A549 (cell line): ENCODE measurements around the gene MINDY4. TPM values are rescaled to one million over a fixed set of nuclear protein-coding genes. Genes with fewer than 3 reads are reported as not detected.

Experiments
- ATAC-seq, 2 experiments: fragments of 200-7000 bp in 1 of 2; fragments of >200 bp in 1 of 2; cut with Nextera tagmentation in 1 of 2; cut with Tn5 transposase in 1 of 2; 3 replicates each; pipeline versions ENCODE4 v1.8.0 to v1.9.1; 2018 to 2020; ENCODE audit warnings: mild to moderate bottlenecking in 1 of 2, moderate library complexity in 1 of 2
- CTCF ChIA-PET: fragments of 300-600 bp; sonication (Branson Sonifier 250); formaldehyde crosslinking; extraction: SDS; loops from one replicate; lab custom pipeline; 2021; ENCODE audit warnings: antibody characterized with exemption, inconsistent platforms; lab: Yijun Ruan, JAX
- POLR2A ChIA-PET: fragments of 350-600 bp; formaldehyde crosslinking; extraction: SDS; loops from one replicate; lab custom pipeline; 2021; ENCODE audit warnings: antibody characterized with exemption, inconsistent platforms; lab: Yijun Ruan, JAX
- DNase-seq, 2 experiments: peaks; one replicate each; pipeline versions ENCODE4 v3.0.0 to v3.0.0-alpha.2; 2011 to 2016; ENCODE audit warnings: low read depth in 1 of 2, low spot score in 1 of 2
- FAIRE-seq: peaks from 2 replicates; lab custom pipeline; 2011; peaks lifted over from hg19 to GRCh38; lab: Jason Lieb, UNC
- H3K27ac ChIP-seq, 2 experiments: fragments of >200 bp; sonication (Bioruptor Twin); formaldehyde crosslinking; 3 replicates each; pipeline ENCODE4 v1.5.1; 2016 to 2017
- H3K4me1 ChIP-seq: fragments of >200 bp; sonication (Bioruptor Twin); formaldehyde crosslinking; 3 replicates; pipeline ENCODE4 v1.6.1; 2016
- H3K4me2 ChIP-seq: fragments of >200 bp; sonication (Bioruptor Twin); formaldehyde crosslinking; 3 replicates; pipeline ENCODE4 v1.6.1; 2016
- H3K4me3 ChIP-seq: fragments of >200 bp; sonication (Bioruptor Twin); formaldehyde crosslinking; 3 replicates; pipeline ENCODE4 v1.5.1; 2016
- H3K9me3 ChIP-seq: fragments of >200 bp; sonication (Bioruptor Twin); formaldehyde crosslinking; 3 replicates; pipeline ENCODE4 v1.6.1; 2016
- CBX2 ChIP-seq: fragments of 200-600 bp; sonication (generic); IDR thresholded peaks from 2 replicates; pipeline ENCODE4 v1.6.1; 2016; ENCODE audit warnings: low read depth, mild to moderate bottlenecking, borderline replicate concordance
- CEBPB ChIP-seq, 2 experiments: fragments of >200 bp in 1 of 2; sonication (Bioruptor Twin) in 1 of 2; formaldehyde crosslinking in 1 of 2; IDR thresholded peaks; 2 replicates each; pipeline ENCODE4 v1.6.1; 2012 to 2016
- CHD2 ChIP-seq: fragments of 150-350 bp; IDR thresholded peaks from 2 replicates; pipeline ENCODE4 v1.6.1; 2014; ENCODE audit warnings: low read length; ENCODE audit not compliant: partially characterized antibody
- CHD4 ChIP-seq: fragments of 200-600 bp; sonication (generic); IDR thresholded peaks from 2 replicates; pipeline ENCODE4 v1.6.1; 2016; ENCODE audit warnings: antibody characterized with exemption, mild to moderate bottlenecking, borderline replicate concordance
- CTCF ChIP-seq: fragments of >200 bp; sonication (Bioruptor Twin); formaldehyde crosslinking; IDR thresholded peaks from 3 replicates; pipeline ENCODE4 v1.5.1; 2016
- EHF ChIP-seq: fragments of 250-450 bp; sonication (Bioruptor Pico); IDR thresholded peaks from 2 replicates; pipeline ENCODE4 v1.5.0; 2020; ENCODE audit warnings: mild to moderate bottlenecking
- EHMT2 ChIP-seq: fragments of 200-600 bp; sonication (generic); IDR thresholded peaks from 2 replicates; pipeline ENCODE4 v1.6.1; 2016; ENCODE audit warnings: antibody characterized with exemption, low read depth, mild to moderate bottlenecking, moderate library complexity
- FOSL2 ChIP-seq, 2 experiments: fragments of 450-650 bp in 1 of 2; fragments of >200 bp in 1 of 2; sonication (Bioruptor Twin) in 1 of 2; formaldehyde crosslinking; IDR thresholded peaks; 2 replicates each; pipeline versions ENCODE4 v1.5.0 to v1.6.1; 2016 to 2020; ENCODE audit warnings: mild to moderate bottlenecking in 1 of 2, moderate library complexity in 1 of 2
- GATA3 ChIP-seq: IDR thresholded peaks from 2 replicates; pipeline ENCODE4 v1.6.1; 2012; ENCODE audit warnings: borderline replicate concordance
- JUNB ChIP-seq: fragments of >200 bp; sonication (Bioruptor Twin); formaldehyde crosslinking; IDR thresholded peaks from 2 replicates; pipeline ENCODE4 v1.6.1; 2016
- MAZ ChIP-seq: fragments of 150-350 bp; IDR thresholded peaks from 2 replicates; pipeline ENCODE4 v1.6.1; 2014; ENCODE audit warnings: antibody characterized with exemption, low read depth, low read length, borderline replicate concordance
- NFE2L2 ChIP-seq: fragments of 150-350 bp; conservative IDR thresholded peaks from 2 replicates; pipeline ENCODE4 v1.6.1; 2014; ENCODE audit warnings: low read length
- POLR2A ChIP-seq: IDR thresholded peaks from 2 replicates; pipeline ENCODE4 v1.6.1; 2012; ENCODE audit warnings: mild to moderate bottlenecking, low read length
- RARB ChIP-seq: fragments of 250-450 bp; sonication (Bioruptor Pico); IDR thresholded peaks from 2 replicates; pipeline ENCODE4 v1.8.0; 2021; ENCODE audit warnings: mild to moderate bottlenecking, moderate library complexity
- RFX5 ChIP-seq: fragments of 450-650 bp; IDR thresholded peaks from 2 replicates; pipeline ENCODE4 v1.7.1; 2014; ENCODE audit warnings: antibody characterized with exemption, mild to moderate bottlenecking, moderate library complexity
- RNF2 ChIP-seq: fragments of 200-600 bp; sonication (generic); IDR thresholded peaks from 2 replicates; pipeline ENCODE4 v1.6.1; 2016; ENCODE audit warnings: low read depth, mild to moderate bottlenecking, antibody characterized with exemption, moderate library complexity, borderline replicate concordance
- SMC3 ChIP-seq: fragments of >200 bp; sonication (Bioruptor Twin); formaldehyde crosslinking; IDR thresholded peaks from 3 replicates; pipeline ENCODE4 v1.6.1; 2018; ENCODE audit warnings: inconsistent platforms
- TP53 ChIP-seq: fragments of 250-450 bp; sonication (Bioruptor Pico); IDR thresholded peaks from 2 replicates; pipeline ENCODE4 v1.5.0; 2021; ENCODE audit warnings: mild to moderate bottlenecking, moderate library complexity
- ZFP36 ChIP-seq: fragments of 450-650 bp; IDR thresholded peaks from 2 replicates; pipeline ENCODE4 v1.6.1; 2014; ENCODE audit warnings: borderline replicate concordance; ENCODE audit not compliant: partially characterized antibody
- ZNF302 ChIP-seq: fragments of 250-450 bp; sonication (Bioruptor Pico); IDR thresholded peaks from 2 replicates; pipeline ENCODE4 v1.9.0; 2021; ENCODE audit warnings: inconsistent platforms, mild to moderate bottlenecking, moderate library complexity
- WGBS: methylation state at CpG from one replicate; pipeline ENCODE4 v1.1.6; 2017; ENCODE audit errors: missing lambda C conversion rate; 5-methylcytosine and 5-hydroxymethylcytosine counted together
- polyA plus RNA-seq, 4 experiments: library from polyadenylated mRNA; depleted of rRNA in 3 of 4; stranded (reverse); fragments of >200 nt; fragmentation: RNase III in 1 of 4; extraction: RNeasy Plus Mini Kit Qiagen cat#74134 plus additional on column Dnase treatment in 1 of 4; gene quantifications; 2 replicates in 3 of 4; 3 replicates in 1 of 4; pipeline ENCODE4 v1.2.3, GENCODE V29; 2011 to 2017
- TF ChIP-seq, protein P1 (sequence below): fragments of 150-350 bp; IDR thresholded peaks from 2 replicates; pipeline ENCODE4 v1.6.1; 2014; ENCODE audit warnings: low read depth, mild to moderate bottlenecking, low read length
- TF ChIP-seq, protein P2 (sequence below): fragments of >200 bp; sonication (Bioruptor Twin); formaldehyde crosslinking; IDR thresholded peaks from 2 replicates; pipeline ENCODE4 v1.6.1; 2016
- TF ChIP-seq, protein P3 (sequence below): fragments of >200 bp; sonication (Bioruptor Twin); formaldehyde crosslinking; IDR thresholded peaks from 3 replicates; pipeline ENCODE4 v1.6.1; 2016

The MINDY4 gene
- polyA plus RNA-seq, 2 of the 4 experiments (the other 2 are of a cell fraction) = 1.8 to 3.6 TPM

DNA sequence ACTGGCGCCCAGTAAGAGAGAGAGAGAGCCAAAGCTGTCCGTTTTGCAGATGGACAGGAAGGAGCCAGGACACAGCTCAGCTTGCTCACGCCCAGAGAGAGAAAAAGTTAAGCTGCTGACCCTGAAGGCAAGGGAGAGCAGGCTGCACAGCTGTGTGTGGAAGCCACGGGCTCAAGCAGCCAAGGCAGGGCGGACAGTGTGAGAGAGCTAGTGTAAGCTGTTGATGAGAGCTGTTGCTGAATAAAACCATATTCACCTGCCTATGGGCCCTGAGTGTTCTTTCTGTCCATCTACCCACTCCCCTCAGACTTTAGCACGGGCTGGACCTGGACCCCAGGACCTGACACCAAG is 13.9 kb upstream of the MINDY4 start:
- DNase-seq = no peak
- H3K4me1 ChIP-seq = no peaks in the 10 kb centered on the region
- H3K4me3 ChIP-seq = no peak overlapping the region
- no peaks in the 10 kb centered on the region for H3K9me3 ChIP-seq
- ATAC-seq = no peak
- H3K4me2 ChIP-seq = no peak overlapping the region
- WGBS = 33% methylated on average over 6 of the region's 6 CpGs
- ChIA-PET POLR2A (no interaction called here), CTCF (interaction anchor here (1.1 to 2.9 kb wide), 2 partner anchors 11 to 16 kb away, joined by 4 to 12 read pairs; no protein-coding TSS in a partner anchor)
- H3K27ac ChIP-seq = no peak overlapping the region
- TF ChIP-seq, protein P1, sequence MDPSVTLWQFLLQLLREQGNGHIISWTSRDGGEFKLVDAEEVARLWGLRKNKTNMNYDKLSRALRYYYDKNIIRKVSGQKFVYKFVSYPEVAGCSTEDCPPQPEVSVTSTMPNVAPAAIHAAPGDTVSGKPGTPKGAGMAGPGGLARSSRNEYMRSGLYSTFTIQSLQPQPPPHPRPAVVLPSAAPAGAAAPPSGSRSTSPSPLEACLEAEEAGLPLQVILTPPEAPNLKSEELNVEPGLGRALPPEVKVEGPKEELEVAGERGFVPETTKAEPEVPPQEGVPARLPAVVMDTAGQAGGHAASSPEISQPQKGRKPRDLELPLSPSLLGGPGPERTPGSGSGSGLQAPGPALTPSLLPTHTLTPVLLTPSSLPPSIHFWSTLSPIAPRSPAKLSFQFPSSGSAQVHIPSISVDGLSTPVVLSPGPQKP = no peak
- TF ChIP-seq CHD4 (no peak), NFE2L2 (no peak), RFX5 (no peak)
- TF ChIP-seq, protein P2, sequence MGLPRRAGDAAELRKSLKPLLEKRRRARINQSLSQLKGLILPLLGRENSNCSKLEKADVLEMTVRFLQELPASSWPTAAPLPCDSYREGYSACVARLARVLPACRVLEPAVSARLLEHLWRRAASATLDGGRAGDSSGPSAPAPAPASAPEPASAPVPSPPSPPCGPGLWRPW = no peak
- TF ChIP-seq, all 56 proteins: peak for 0
- FAIRE-seq = no peak

GRCh38 chr7:30760514-30761213 is 10.6 kb upstream of the MINDY4 start:
- DNase-seq (no peak), FAIRE-seq (no peak), ATAC-seq (no peak)
- no peaks in the 10 kb centered on the region for H3K4me1 ChIP-seq
- no peaks in the 10 kb centered on the region for H3K9me3 ChIP-seq
- no peak overlapping the region for H3K4me3 ChIP-seq
- POLR2A ChIA-PET = no interaction called here
- no peak overlapping the region for H3K27ac ChIP-seq
- CTCF ChIA-PET = interaction anchor here (0.5 to 2.4 kb wide), 2 partner anchors 20 to 134 kb away, joined by 5 to 15 read pairs; no protein-coding TSS in a partner anchor
- H3K4me2 ChIP-seq = no peak overlapping the region
- 50% methylated on average over 3 of the region's 3 CpGs for WGBS
- TF ChIP-seq JUNB = no peak
- TF ChIP-seq RNF2 = no peak
- TF ChIP-seq CEBPB (IDR thresholded peaks at IDR 0.05) = no peak
- no peak for TF ChIP-seq TP53 (CRISPR knock-in tag)
- TF ChIP-seq CTCF = no peak
- TF ChIP-seq FOSL2 (IDR thresholded peaks at IDR 0.05) = no peak
- no peak for TF ChIP-seq FOSL2 (CRISPR knock-in tag; IDR thresholded peaks at IDR 0.05)
- TF ChIP-seq SMC3 = no peak
- TF ChIP-seq CHD2 = no peak
- TF ChIP-seq GATA3 = no peak
- no peak for TF ChIP-seq CBX2
- no peak for TF ChIP-seq ZNF302 (CRISPR knock-in tag)
- TF ChIP-seq, protein P3, sequence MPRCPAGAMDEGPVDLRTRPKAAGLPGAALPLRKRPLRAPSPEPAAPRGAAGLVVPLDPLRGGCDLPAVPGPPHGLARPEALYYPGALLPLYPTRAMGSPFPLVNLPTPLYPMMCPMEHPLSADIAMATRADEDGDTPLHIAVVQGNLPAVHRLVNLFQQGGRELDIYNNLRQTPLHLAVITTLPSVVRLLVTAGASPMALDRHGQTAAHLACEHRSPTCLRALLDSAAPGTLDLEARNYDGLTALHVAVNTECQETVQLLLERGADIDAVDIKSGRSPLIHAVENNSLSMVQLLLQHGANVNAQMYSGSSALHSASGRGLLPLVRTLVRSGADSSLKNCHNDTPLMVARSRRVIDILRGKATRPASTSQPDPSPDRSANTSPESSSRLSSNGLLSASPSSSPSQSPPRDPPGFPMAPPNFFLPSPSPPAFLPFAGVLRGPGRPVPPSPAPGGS = no peak
- no peak for TF ChIP-seq RFX5
- no peak for TF ChIP-seq EHMT2
- TF ChIP-seq POLR2A = no peak
- TF ChIP-seq EHF (CRISPR knock-in tag) = no peak
- no peak for TF ChIP-seq ZFP36
- TF ChIP-seq NFE2L2 = no peak
- TF ChIP-seq MAZ = no peak
- no peak for TF ChIP-seq RARB (CRISPR knock-in tag)
